Ishikawa (cell line): ENCODE measurements around the gene TRIO.

Experiments
- CEBPB ChIP-seq: IDR thresholded peaks from 2 replicates; pipeline ENCODE4 v1.6.1; 2012
- CREB1 ChIP-seq: IDR thresholded peaks from 2 replicates; pipeline ENCODE4 v1.6.1; 2012; ENCODE audit warnings: low read depth
- EGR1 ChIP-seq: IDR thresholded peaks from 2 replicates; pipeline ENCODE4 v1.6.1; 2012
- EP300 ChIP-seq: IDR thresholded peaks from 2 replicates; pipeline ENCODE4 v1.6.1; 2012; ENCODE audit warnings: borderline replicate concordance
- FOXM1 ChIP-seq: IDR thresholded peaks from 2 replicates; pipeline ENCODE4 v1.6.1; 2012; ENCODE audit warnings: low read depth, borderline replicate concordance
- NFIC ChIP-seq: IDR thresholded peaks from 2 replicates; pipeline ENCODE4 v1.6.1; 2012
- RAD21 ChIP-seq: IDR thresholded peaks from 2 replicates; pipeline ENCODE4 v1.6.1; 2012; ENCODE audit warnings: low read depth
- TAF1 ChIP-seq: IDR thresholded peaks from 2 replicates; pipeline ENCODE4 v1.6.1; 2012; ENCODE audit warnings: low read depth, mild to moderate bottlenecking
- TCF12 ChIP-seq: IDR thresholded peaks from 2 replicates; pipeline ENCODE4 v1.6.1; 2012; ENCODE audit warnings: low read depth
- TEAD4 ChIP-seq: IDR thresholded peaks from 2 replicates; pipeline ENCODE4 v1.6.1; 2012
- YY1 ChIP-seq: IDR thresholded peaks from 2 replicates; pipeline ENCODE4 v1.6.1; 2012; ENCODE audit warnings: low read depth
- ZBTB7A ChIP-seq: IDR thresholded peaks from 2 replicates; pipeline ENCODE4 v1.6.1; 2012; ENCODE audit warnings: low read depth
- TF ChIP-seq, protein P1 (sequence below): IDR thresholded peaks from 2 replicates; pipeline ENCODE4 v1.6.1; 2012; ENCODE audit warnings: low read depth, mild to moderate bottlenecking
- TF ChIP-seq, protein P2 (sequence below): IDR thresholded peaks from 2 replicates; pipeline ENCODE4 v1.6.1; 2012
- TF ChIP-seq, protein P3 (sequence below): IDR thresholded peaks from 2 replicates; pipeline ENCODE4 v1.6.1; 2012

Gene TRIO

DNA sequence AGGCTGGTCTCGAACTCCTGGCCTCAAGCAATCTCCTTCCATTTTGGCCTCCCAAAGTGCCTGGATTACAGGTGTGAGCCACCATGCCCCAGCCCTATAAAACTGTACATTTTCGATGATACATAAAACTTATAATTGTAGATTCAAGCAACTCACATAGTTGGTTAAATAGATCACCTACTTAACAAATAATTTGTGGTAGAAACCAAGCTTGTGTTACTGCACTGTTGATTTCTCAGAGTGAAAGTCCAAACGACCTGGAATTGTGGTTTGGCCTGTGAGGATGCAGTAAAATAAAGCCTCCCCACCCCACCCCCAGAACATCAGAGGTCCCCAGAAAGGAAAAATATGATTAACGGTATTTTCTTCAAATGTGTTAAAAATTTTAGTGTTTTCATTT lies 92.7 kb downstream of the TRIO start:
- TF ChIP-seq, protein P1, sequence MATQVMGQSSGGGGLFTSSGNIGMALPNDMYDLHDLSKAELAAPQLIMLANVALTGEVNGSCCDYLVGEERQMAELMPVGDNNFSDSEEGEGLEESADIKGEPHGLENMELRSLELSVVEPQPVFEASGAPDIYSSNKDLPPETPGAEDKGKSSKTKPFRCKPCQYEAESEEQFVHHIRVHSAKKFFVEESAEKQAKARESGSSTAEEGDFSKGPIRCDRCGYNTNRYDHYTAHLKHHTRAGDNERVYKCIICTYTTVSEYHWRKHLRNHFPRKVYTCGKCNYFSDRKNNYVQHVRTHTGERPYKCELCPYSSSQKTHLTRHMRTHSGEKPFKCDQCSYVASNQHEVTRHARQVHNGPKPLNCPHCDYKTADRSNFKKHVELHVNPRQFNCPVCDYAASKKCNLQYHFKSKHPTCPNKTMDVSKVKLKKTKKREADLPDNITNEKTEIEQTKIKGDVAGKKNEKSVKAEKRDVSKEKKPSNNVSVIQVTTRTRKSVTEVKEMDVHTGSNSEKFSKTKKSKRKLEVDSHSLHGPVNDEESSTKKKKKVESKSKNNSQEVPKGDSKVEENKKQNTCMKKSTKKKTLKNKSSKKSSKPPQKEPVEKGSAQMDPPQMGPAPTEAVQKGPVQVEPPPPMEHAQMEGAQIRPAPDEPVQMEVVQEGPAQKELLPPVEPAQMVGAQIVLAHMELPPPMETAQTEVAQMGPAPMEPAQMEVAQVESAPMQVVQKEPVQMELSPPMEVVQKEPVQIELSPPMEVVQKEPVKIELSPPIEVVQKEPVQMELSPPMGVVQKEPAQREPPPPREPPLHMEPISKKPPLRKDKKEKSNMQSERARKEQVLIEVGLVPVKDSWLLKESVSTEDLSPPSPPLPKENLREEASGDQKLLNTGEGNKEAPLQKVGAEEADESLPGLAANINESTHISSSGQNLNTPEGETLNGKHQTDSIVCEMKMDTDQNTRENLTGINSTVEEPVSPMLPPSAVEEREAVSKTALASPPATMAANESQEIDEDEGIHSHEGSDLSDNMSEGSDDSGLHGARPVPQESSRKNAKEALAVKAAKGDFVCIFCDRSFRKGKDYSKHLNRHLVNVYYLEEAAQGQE, result no peak
- TF ChIP-seq FOXM1 (no peak), ZBTB7A (no peak), TAF1 (no peak), TCF12 (no peak), NFIC (no peak), CREB1 (no peak), EP300 (no peak), YY1 (no peak), EGR1 (no peak), RAD21 (no peak), TEAD4 (no peak), CEBPB (no peak)
- TF ChIP-seq, protein P2, sequence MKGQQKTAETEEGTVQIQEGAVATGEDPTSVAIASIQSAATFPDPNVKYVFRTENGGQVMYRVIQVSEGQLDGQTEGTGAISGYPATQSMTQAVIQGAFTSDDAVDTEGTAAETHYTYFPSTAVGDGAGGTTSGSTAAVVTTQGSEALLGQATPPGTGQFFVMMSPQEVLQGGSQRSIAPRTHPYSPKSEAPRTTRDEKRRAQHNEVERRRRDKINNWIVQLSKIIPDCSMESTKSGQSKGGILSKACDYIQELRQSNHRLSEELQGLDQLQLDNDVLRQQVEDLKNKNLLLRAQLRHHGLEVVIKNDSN, result no peak
- TF ChIP-seq, protein P3, sequence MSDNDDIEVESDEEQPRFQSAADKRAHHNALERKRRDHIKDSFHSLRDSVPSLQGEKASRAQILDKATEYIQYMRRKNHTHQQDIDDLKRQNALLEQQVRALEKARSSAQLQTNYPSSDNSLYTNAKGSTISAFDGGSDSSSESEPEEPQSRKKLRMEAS, result no peak

DNA sequence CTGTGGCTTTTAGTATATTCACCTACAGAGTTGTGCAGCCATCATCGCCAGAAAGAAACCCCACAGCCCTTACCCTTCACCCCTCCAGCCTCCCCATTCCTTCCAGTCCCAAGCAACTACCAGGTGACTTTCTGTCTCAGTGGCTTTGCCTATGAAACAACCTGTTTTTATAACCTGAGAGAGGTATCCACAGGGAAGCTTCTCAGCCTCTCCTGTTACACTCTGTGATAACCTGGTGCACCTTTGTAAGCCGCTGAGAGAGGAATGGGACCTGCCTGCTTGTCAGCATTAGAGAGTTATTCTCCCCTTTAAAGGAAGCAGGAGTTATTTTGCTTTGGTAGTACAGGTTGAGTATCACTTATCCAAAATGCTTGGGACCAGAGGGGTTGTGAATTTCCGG lies 93.6 kb downstream of the TRIO start:
- TF ChIP-seq FOXM1 (no peak), RAD21 (no peak), ZBTB7A (no peak), CEBPB (no peak), YY1 (no peak), NFIC (no peak), TAF1 (no peak), EGR1 (no peak), EP300 (no peak), TEAD4 (no peak), TCF12 (no peak)
- TF ChIP-seq, protein P2, result no peak
- TF ChIP-seq, protein P3, result no peak
- TF ChIP-seq, protein P1, result no peak

DNA sequence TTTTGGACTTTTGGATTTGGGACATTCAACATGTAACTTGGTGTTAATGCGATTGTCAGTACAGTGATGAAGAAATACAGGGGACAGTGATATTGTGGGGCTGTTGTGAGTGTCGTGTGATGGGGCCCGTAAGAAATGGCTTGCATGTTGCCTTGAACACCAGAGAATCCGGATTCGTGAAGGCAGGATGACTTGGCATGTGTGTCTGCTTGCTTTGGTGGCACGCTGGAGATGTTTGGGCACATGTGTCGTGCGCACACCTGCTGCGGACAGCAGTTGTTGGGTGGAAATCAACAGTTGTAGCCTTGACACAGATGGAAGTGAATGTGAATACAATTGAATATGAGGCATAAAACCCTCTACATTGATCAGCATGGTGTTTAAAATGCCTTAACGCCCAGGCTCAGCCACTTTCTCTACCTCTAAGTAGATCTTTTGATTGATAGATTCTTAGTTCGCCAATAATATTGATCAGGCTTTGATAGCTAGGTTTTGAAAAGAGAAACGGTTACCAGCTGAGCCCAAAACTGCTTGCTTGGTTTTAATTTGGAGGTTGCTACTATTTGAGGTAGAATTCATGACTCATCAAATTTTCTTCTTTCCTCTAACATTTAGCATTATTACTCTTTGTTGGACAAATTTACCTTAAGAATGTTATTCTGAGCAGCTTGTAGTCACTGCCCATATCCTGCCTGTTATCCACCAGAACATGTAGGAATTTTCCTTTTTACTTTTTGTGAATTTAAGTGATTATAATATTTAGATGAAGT lies 94.4 kb downstream of the TRIO start:
- TF ChIP-seq TAF1 (no peak), NFIC (no peak), TEAD4 (no peak)

DNA sequence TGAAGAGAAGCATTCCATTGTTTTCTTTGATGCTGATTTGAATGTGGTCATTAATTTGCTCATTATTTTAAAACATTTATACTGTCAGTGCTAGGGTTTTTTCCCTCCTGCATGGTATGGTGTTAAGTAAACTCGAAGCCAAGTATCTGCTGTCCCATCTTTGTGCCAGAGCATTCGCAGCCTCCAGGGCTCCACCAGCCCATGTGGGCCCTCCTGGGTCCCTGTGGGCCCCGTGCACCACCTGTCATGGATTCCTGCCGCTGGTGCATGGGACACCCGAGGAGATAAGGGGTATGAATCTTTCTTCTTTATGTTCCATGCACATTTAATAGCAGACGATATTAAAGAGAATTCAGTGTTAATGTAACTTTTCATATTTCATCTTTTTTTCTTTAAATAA lies 95.1 kb downstream of the TRIO start:
- TF ChIP-seq, protein P2, result no peak
- TF ChIP-seq FOXM1, result no peak
- TF ChIP-seq YY1, result no peak
- no peak for TF ChIP-seq NFIC
- no peak for TF ChIP-seq TAF1
- no peak for TF ChIP-seq CREB1
- TF ChIP-seq TCF12, result no peak
- TF ChIP-seq, protein P3, result no peak
- no peak for TF ChIP-seq TEAD4
- TF ChIP-seq EP300, result no peak
- TF ChIP-seq, protein P1, result no peak
- TF ChIP-seq CEBPB, result no peak
- TF ChIP-seq RAD21, result no peak
- no peak for TF ChIP-seq ZBTB7A
- TF ChIP-seq EGR1, result no peak
